MM.1S (cell line): Measurements from ENCODE around the gene SMCHD1.

Experiments used
- CTCF ChIP-seq: fragments of 300-600 bp; sonication (generic); IDR thresholded peaks from 2 replicates; pipeline ENCODE4 v1.5.1; 2016; ENCODE audit warnings: antibody characterized with exemption, low read length, mixed read lengths
- EZH2 ChIP-seq: fragments of 300-600 bp; sonication (generic); optimal IDR thresholded peaks from 2 replicates; pipeline ENCODE3; 2017; ENCODE audit warnings: low read depth, mild to moderate bottlenecking, antibody characterized with exemption, low read length, mixed read lengths

GRCh38 chr18:2657788-2658458, 2.4 kb downstream of the SMCHD1 start:
- TF ChIP-seq CTCF (no peak), EZH2 (no peak)
